ENCODE data around the gene RNF44. TPM values are rescaled to one million over a fixed set of nuclear protein-coding genes. Genes with fewer than 3 reads are reported as not detected.

The RNF44 gene
- total RNA-seq, 5 donors from 2014 or later (not counting 1 experiment from before 2014, with no cell fraction given) = 250 to 319 (median 294) TPM

DNA sequence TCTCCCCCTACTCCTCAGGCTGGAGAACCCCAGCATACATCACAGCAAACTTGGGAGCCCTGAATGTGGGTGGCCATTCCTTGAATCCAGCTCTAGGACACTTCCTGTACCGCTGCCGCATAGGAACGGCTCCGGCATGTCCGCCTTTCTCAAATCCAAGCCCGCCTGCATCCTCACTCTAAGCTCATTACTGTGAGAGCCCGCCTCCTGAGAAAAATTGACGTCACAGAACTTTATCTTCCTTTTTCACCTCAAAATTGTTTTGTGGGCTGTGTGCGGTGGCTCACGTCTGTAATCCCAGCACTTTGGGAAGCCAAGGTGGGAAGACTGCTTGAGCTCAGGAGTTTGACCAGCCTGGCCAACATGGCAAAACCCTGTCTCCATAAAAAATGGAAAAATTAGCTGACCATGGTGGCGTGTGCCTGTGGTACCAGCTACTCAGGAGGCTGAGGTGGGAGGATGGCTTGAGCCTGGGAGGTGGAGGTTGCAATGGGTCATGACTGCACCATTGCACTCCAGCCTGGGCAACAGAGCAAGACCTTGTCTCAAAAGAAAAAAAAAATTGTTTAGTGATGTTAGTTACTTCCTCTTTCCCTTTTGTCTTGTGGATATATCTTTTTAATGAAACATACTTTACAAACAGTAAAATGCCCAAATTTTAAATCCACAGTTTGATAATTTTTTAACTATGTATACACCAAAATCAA, 22.8 kb downstream of the RNF44 start:
- Histone ChIP-seq H3K36me3 (ENCODE audit: control insufficient read depth in 2 of 2, extremely low read depth in 1 of 2, insufficient read depth in 1 of 2, low read length in 1 of 2) (peaks cover 2 to 7% of the 10 kb centered on the region in 2 donors), H3K27me3 (replicated peaks in 1 of 2; ENCODE audit: control insufficient read depth in 2 of 2, extremely low read depth in 1 of 2, insufficient read depth in 2 of 2, low read length in 1 of 2) (no peaks in the 10 kb centered on the region), H3K27ac (ENCODE audit: low read length) (no peak overlapping the region), H3K9me3 (no peaks in the 10 kb centered on the region), H3K4me3 (ENCODE audit: control insufficient read depth in 1 of 2, extremely low read depth in 1 of 2, low read length in 1 of 2) (no peak overlapping the region), H3K4me1 (ENCODE audit: control insufficient read depth in 1 of 2, extremely low read depth in 1 of 2, insufficient read depth in 2 of 2, low read length in 2 of 2) (peaks cover 3 to 14% of the 10 kb centered on the region in 2 experiments)
- H3K4me3 Mint-ChIP-seq = no peak overlapping the region
- WGBS (ENCODE audit: insufficient coverage) = 89% methylated on average over 9 of the region's 11 CpGs
- POLR2A ChIA-PET = interaction anchor here in 1 of 2 donors (0.5 kb wide), 1 partner anchor 29 kb away, joined by 4 read pairs; no protein-coding TSS in a partner anchor
- peaks cover 2% of the 10 kb centered on the region for H3K36me3 Mint-ChIP-seq
- H3K27me3 Mint-ChIP-seq = no peaks in the 10 kb centered on the region
- H3K4me1 Mint-ChIP-seq = peaks cover 13 to 24% (median 19%) of the 10 kb centered on the region in 3 donors
- DNase-seq (no peak), ATAC-seq (replicated peaks in 1 of 4) (no peak)
- no peaks in the 10 kb centered on the region for H3K9me3 Mint-ChIP-seq
- CTCF ChIA-PET = no interaction called here
- H3K27ac Mint-ChIP-seq = peak overlapping the region in 1 of 2 donors; percentile 0

DNA sequence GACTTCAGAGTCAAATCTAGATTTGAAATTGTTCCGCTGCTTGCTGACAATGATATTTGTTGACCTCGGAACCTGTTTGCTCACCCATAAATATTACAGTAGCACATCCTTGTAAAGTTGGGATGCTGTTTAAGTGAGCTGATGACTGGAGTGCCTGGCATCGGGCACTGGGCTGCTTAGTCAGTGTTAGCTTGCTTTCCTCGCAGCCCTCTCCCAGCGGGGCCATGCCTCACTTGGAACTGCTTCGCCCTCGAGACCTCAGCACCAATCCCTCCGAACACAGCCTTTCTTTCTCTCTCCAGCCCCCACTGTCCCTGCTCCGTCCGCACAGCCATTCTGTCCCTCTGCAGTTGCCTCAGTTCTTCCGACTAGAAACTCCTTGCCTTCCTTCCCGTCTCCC, 23.4 kb downstream of the RNF44 start:
- Histone ChIP-seq H3K27me3 (replicated peaks in 1 of 2; ENCODE audit: control insufficient read depth in 2 of 2, extremely low read depth in 1 of 2, insufficient read depth in 2 of 2, low read length in 1 of 2) (no peaks in the 10 kb centered on the region), H3K4me1 (ENCODE audit: control insufficient read depth in 1 of 2, extremely low read depth in 1 of 2, insufficient read depth in 2 of 2, low read length in 2 of 2) (peaks cover 3 to 14% of the 10 kb centered on the region in 2 experiments), H3K36me3 (ENCODE audit: control insufficient read depth in 2 of 2, extremely low read depth in 1 of 2, insufficient read depth in 1 of 2, low read length in 1 of 2) (peaks cover 5 to 9% of the 10 kb centered on the region in 2 donors), H3K27ac (ENCODE audit: low read length) (no peak overlapping the region), H3K4me3 (ENCODE audit: control insufficient read depth in 1 of 2, extremely low read depth in 1 of 2, low read length in 1 of 2) (no peak overlapping the region), H3K9me3 (no peaks in the 10 kb centered on the region)
- WGBS (ENCODE audit: insufficient coverage) = 98% methylated on average over 9 of the region's 12 CpGs
- Mint-ChIP-seq H3K9me3 (no peaks in the 10 kb centered on the region), H3K27me3 (no peaks in the 10 kb centered on the region), H3K4me3 (no peak overlapping the region), H3K4me1 (peaks cover 13 to 24% (median 19%) of the 10 kb centered on the region in 3 donors), H3K36me3 (peaks cover 4% of the 10 kb centered on the region), H3K27ac (peak overlapping the region in 1 of 2 donors; percentile 0)
- ATAC-seq (replicated peaks in 1 of 4) = no peak
- no peak for DNase-seq
- POLR2A ChIA-PET = interaction anchor here in 1 of 2 donors (0.5 kb wide), 1 partner anchor 30 kb away, joined by 4 read pairs; no protein-coding TSS in a partner anchor
- CTCF ChIA-PET = no interaction called here

DNA sequence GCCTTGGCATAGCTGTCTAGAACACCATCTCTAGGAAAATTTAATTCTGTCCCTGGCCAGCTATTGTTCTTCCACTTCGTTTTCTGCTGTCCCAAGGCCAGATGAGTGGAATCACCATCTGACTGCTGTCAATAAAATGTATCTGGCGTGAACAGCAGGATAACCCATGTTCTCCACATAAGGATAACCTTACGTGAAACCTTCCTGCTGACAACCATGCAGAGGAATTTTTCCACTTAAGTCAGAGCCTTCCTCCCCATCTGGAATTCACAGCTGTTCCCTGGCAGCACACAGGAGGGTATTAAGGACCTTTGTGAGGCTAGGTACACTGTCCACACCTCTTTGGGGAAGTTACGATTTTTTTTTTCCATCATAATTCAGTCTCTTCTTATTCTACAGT, 28.6 kb downstream of the RNF44 start:
- Mint-ChIP-seq H3K4me3 (no peak overlapping the region), H3K4me1 (peaks cover 1 to 5% (median 3%) of the 10 kb centered on the region in 3 donors), H3K9me3 (no peaks in the 10 kb centered on the region), H3K27me3 (no peaks in the 10 kb centered on the region), H3K36me3 (peaks cover 41% of the 10 kb centered on the region), H3K27ac (peak overlapping the region in 1 of 2 donors; percentile 19)
- 91% methylated on average over 2 of the region's 4 CpGs for WGBS (ENCODE audit: insufficient coverage)
- no peaks in the 10 kb centered on the region for H3K9me3 ChIP-seq
- peaks cover 9 to 43% of the 10 kb centered on the region in 2 donors for H3K36me3 ChIP-seq (ENCODE audit: control insufficient read depth in 2 of 2, extremely low read depth in 1 of 2, insufficient read depth in 1 of 2, low read length in 1 of 2)
- ATAC-seq (replicated peaks in 1 of 4) = no peak
- no peak for DNase-seq
- CTCF ChIA-PET = no interaction called here
- no peaks in the 10 kb centered on the region for H3K27me3 ChIP-seq (replicated peaks in 1 of 2; ENCODE audit: control insufficient read depth in 2 of 2, extremely low read depth in 1 of 2, insufficient read depth in 2 of 2, low read length in 1 of 2)
- no peak overlapping the region for H3K4me3 ChIP-seq (ENCODE audit: control insufficient read depth in 1 of 2, extremely low read depth in 1 of 2, low read length in 1 of 2)
- no peaks in the 10 kb centered on the region for H3K4me1 ChIP-seq (ENCODE audit: control insufficient read depth in 1 of 2, extremely low read depth in 1 of 2, insufficient read depth in 2 of 2, low read length in 2 of 2)
- H3K27ac ChIP-seq (ENCODE audit: low read length) = no peak overlapping the region
- POLR2A ChIA-PET = no interaction called here

DNA sequence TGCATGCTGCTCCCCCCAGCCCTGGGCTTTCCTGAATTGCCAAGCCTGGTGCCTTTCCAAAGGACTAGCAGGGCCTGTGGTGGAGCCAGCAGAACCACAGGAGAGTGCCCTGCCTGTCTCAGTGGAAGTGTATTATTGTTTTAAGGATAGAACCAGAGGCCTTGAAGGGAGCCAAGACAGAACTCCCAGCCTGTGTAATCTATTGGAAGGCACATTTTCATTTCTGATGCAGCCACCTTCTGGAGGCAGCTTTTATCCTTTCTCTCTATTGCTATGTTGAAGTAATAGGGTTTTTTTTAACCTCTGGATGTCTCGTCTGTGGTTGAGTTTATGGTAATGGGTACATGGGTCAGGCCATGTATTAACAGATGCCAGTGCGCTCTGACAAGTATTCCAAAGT, 29.3 kb downstream of the RNF44 start:
- H3K36me3 ChIP-seq (ENCODE audit: control insufficient read depth in 2 of 2, extremely low read depth in 1 of 2, insufficient read depth in 1 of 2, low read length in 1 of 2) = peaks cover 9 to 49% of the 10 kb centered on the region in 2 donors
- POLR2A ChIA-PET = no interaction called here

DNA sequence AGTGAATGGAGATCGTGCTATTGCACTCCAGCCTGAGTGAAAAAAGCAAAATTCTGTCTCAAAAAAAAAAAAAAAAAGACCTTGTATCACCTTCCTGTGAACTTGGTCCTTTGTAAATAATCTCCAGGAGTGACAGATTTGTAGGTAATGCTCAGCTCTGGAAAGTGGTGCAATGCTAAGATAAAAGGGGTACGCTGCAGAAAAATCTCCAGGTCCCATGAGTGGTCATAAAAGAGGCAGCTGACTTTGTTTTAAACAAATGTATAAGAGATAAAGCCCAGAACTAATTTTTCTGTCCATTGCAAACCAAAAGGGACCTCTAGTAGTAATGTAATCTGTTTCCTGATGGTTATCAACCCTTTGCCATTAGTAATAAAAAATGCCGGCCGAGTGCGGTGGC, 33.7 kb downstream of the RNF44 start:
- POLR2A ChIA-PET = no interaction called here
- H3K27ac Mint-ChIP-seq = peak overlapping the region in 1 of 2 donors; percentile 34
- H3K36me3 ChIP-seq (ENCODE audit: control insufficient read depth in 2 of 2, extremely low read depth in 1 of 2, insufficient read depth in 1 of 2, low read length in 1 of 2) = peaks cover 0 to 70% of the 10 kb centered on the region in 2 donors

More for the DNA sequence above, 29.3 kb downstream of the RNF44 start:
- DNase-seq (no peak), ATAC-seq (replicated peaks in 1 of 4) (no peak)
- peaks cover 41% of the 10 kb centered on the region for H3K36me3 Mint-ChIP-seq
- peaks cover 0 to 4% (median 3%) of the 10 kb centered on the region in 3 donors for H3K4me1 Mint-ChIP-seq
- H3K27ac ChIP-seq (ENCODE audit: low read length) = no peak overlapping the region
- no peak overlapping the region for H3K4me3 Mint-ChIP-seq
- whole genome bisulfite sequencing (ENCODE audit: insufficient coverage) = 100% methylated on average over 2 of the region's 2 CpGs
- CTCF ChIA-PET = interaction anchor here in 1 of 2 donors (0.6 kb wide), 1 partner anchor 1690 kb away, joined by 5 read pairs; no protein-coding TSS in a partner anchor
- no peaks in the 10 kb centered on the region for H3K9me3 ChIP-seq
- no peaks in the 10 kb centered on the region for H3K9me3 Mint-ChIP-seq
- H3K4me1 ChIP-seq (ENCODE audit: control insufficient read depth in 1 of 2, extremely low read depth in 1 of 2, insufficient read depth in 2 of 2, low read length in 2 of 2) = no peaks in the 10 kb centered on the region
- no peaks in the 10 kb centered on the region for H3K27me3 ChIP-seq (replicated peaks in 1 of 2; ENCODE audit: control insufficient read depth in 2 of 2, extremely low read depth in 1 of 2, insufficient read depth in 2 of 2, low read length in 1 of 2)
- H3K27ac Mint-ChIP-seq = peak overlapping the region in 1 of 2 donors; percentile 71
- H3K4me3 ChIP-seq (ENCODE audit: control insufficient read depth in 1 of 2, extremely low read depth in 1 of 2, low read length in 1 of 2) = no peak overlapping the region
- H3K27me3 Mint-ChIP-seq = no peaks in the 10 kb centered on the region

DNA sequence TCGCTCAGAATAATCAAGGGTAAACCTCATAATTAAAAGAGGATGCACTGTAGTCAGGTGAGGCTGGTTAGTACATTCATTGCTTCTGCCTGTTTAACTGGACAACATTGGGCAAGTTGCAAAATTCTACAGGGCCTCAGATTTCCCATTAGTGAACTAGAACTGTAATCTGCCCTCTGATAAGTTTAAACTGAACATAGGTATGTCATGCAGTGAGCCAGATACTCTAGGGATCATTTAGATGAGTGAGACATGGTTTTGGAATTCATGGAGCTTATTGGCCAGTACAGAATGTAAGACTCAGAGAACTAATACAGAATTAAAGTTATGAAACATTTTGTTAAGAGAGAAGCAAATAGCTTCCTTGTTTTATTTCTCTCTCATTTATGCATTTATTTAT, 35.9 kb downstream of the RNF44 start:
- DNase-seq = no peak
- Mint-ChIP-seq H3K9me3 (no peaks in the 10 kb centered on the region), H3K4me3 (no peak overlapping the region), H3K27ac (peak overlapping the region in 1 of 2 donors; percentile 12), H3K27me3 (no peaks in the 10 kb centered on the region), H3K4me1 (no peaks in the 10 kb centered on the region), H3K36me3 (peaks cover 55% of the 10 kb centered on the region)
- peaks cover 0 to 67% of the 10 kb centered on the region in 2 donors for H3K36me3 ChIP-seq (ENCODE audit: control insufficient read depth in 2 of 2, extremely low read depth in 1 of 2, insufficient read depth in 1 of 2, low read length in 1 of 2)
- no peak overlapping the region for H3K4me3 ChIP-seq (ENCODE audit: control insufficient read depth in 1 of 2, extremely low read depth in 1 of 2, low read length in 1 of 2)
- no CpG with 5 or more reads among the region's 1 CpG for WGBS (ENCODE audit: insufficient coverage)
- no peaks in the 10 kb centered on the region for H3K27me3 ChIP-seq (replicated peaks in 1 of 2; ENCODE audit: control insufficient read depth in 2 of 2, extremely low read depth in 1 of 2, insufficient read depth in 2 of 2, low read length in 1 of 2)
- ChIA-PET POLR2A (interaction anchor here in 1 of 2 donors (0.5 kb wide), 1 partner anchor 48 kb away, joined by 4 read pairs; no protein-coding TSS in a partner anchor), CTCF (no interaction called here)
- no peak for ATAC-seq (replicated peaks in 1 of 4)
- H3K4me1 ChIP-seq (ENCODE audit: control insufficient read depth in 1 of 2, extremely low read depth in 1 of 2, insufficient read depth in 2 of 2, low read length in 2 of 2) = no peaks in the 10 kb centered on the region
- no peak overlapping the region for H3K27ac ChIP-seq (ENCODE audit: low read length)
- no peaks in the 10 kb centered on the region for H3K9me3 ChIP-seq

More for the DNA sequence above, 33.7 kb downstream of the RNF44 start:
- 100% methylated on average over 1 of the region's 5 CpGs for WGBS (ENCODE audit: insufficient coverage)
- no peak overlapping the region for H3K4me3 ChIP-seq (ENCODE audit: control insufficient read depth in 1 of 2, extremely low read depth in 1 of 2, low read length in 1 of 2)
- no peak overlapping the region for H3K4me3 Mint-ChIP-seq
- H3K4me1 ChIP-seq (ENCODE audit: control insufficient read depth in 1 of 2, extremely low read depth in 1 of 2, insufficient read depth in 2 of 2, low read length in 2 of 2) = no peaks in the 10 kb centered on the region
- DNase-seq = no peak
- ATAC-seq (replicated peaks in 1 of 4) = no peak
- no peaks in the 10 kb centered on the region for H3K9me3 ChIP-seq
- CTCF ChIA-PET = no interaction called here
- H3K36me3 Mint-ChIP-seq = peaks cover 62% of the 10 kb centered on the region
- H3K9me3 Mint-ChIP-seq = no peaks in the 10 kb centered on the region
- no peak overlapping the region for H3K27ac ChIP-seq (ENCODE audit: low read length)
- no peaks in the 10 kb centered on the region for H3K27me3 ChIP-seq (replicated peaks in 1 of 2; ENCODE audit: control insufficient read depth in 2 of 2, extremely low read depth in 1 of 2, insufficient read depth in 2 of 2, low read length in 1 of 2)
- H3K4me1 Mint-ChIP-seq = no peaks in the 10 kb centered on the region
- no peaks in the 10 kb centered on the region for H3K27me3 Mint-ChIP-seq

Measured in T-cell (primary cell).